ENCODE data around the gene ZNF436.
A peak's percentile ranks its signal among the peaks of the same experiment; 100 is the strongest.

Gene ZNF436

GRCh38 chr1:23403735-23404486 lies 34.3 kb upstream of the ZNF436 start:
- TF ChIP-seq, protein P1, sequence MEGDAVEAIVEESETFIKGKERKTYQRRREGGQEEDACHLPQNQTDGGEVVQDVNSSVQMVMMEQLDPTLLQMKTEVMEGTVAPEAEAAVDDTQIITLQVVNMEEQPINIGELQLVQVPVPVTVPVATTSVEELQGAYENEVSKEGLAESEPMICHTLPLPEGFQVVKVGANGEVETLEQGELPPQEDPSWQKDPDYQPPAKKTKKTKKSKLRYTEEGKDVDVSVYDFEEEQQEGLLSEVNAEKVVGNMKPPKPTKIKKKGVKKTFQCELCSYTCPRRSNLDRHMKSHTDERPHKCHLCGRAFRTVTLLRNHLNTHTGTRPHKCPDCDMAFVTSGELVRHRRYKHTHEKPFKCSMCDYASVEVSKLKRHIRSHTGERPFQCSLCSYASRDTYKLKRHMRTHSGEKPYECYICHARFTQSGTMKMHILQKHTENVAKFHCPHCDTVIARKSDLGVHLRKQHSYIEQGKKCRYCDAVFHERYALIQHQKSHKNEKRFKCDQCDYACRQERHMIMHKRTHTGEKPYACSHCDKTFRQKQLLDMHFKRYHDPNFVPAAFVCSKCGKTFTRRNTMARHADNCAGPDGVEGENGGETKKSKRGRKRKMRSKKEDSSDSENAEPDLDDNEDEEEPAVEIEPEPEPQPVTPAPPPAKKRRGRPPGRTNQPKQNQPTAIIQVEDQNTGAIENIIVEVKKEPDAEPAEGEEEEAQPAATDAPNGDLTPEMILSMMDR (IDR thresholded peaks at IDR 0.05; ENCODE audit: insufficient read depth, missing control alignments), result peak; percentile 95
- FAIRE-seq, result no peak
- peak; percentile 45 for DNase-seq (ENCODE audit: insufficient read length, low spot score)

GRCh38 chr1:23403355-23403734 lies 33.7 kb upstream of the ZNF436 start:
- TF ChIP-seq, protein P1 (IDR thresholded peaks at IDR 0.05; ENCODE audit: insufficient read depth, missing control alignments), result no peak
- DNase-seq (ENCODE audit: insufficient read length, low spot score) (no peak), FAIRE-seq (no peak)

DNA sequence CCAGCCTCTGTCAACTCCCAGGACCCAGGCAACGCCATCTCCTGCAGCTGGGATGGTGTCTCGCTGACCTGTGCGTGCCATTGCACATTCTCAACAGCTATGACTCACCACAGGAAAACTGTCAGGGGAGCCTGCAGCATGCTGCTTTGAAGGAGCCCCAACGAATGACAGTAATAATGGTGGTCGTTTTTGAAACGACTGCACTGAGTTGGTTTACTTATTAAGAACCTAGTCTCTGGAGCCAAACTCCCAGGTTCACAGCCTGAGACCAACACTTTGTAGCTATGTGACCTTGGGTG lies 33.4 kb upstream of the ZNF436 start:
- FAIRE-seq (no peak), DNase-seq (ENCODE audit: insufficient read length, low spot score) (no peak)

DNA sequence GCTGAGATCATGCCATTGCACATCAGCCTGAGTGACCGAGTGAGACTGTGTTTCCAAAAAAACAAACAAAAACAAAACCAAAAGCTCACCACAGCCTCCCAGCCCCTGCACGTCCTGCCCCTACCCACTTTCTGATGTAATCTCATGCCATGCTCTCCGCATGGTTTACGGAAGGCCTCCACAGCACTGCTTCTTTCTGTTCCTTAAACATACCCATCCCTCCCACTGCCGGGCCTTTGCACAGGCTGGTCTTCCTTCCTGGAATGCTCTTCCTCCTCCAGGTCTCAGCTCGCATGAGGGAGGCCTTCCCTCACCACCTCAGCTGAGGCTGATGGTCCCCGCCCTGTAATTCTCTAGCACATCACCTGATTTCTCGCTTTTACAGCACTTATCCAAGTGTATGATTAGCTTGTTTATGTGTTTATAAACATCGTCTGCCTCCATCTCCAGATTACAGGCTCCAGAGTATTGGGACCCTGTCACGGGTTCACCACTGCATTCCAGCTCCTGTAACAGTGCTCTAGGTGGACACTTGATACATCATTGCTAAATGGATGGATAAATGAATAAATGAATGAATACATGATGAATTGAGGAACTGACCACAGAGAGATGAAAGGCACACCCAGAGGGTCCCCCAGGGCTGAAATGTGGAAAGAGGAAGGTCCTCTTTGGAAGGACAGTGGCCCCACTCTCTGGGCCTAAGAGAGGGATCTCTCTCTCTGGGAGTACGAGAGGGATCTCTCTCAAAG lies 32.8 kb upstream of the ZNF436 start:
- TF ChIP-seq, protein P1 (IDR thresholded peaks at IDR 0.05; ENCODE audit: insufficient read depth, missing control alignments), result no peak
- FAIRE-seq (no peak), DNase-seq (ENCODE audit: insufficient read length, low spot score) (no peak)

More for the DNA sequence above, 33.4 kb upstream of the ZNF436 start:
- TF ChIP-seq, protein P1 (IDR thresholded peaks at IDR 0.05; ENCODE audit: insufficient read depth, missing control alignments), result no peak

DNA sequence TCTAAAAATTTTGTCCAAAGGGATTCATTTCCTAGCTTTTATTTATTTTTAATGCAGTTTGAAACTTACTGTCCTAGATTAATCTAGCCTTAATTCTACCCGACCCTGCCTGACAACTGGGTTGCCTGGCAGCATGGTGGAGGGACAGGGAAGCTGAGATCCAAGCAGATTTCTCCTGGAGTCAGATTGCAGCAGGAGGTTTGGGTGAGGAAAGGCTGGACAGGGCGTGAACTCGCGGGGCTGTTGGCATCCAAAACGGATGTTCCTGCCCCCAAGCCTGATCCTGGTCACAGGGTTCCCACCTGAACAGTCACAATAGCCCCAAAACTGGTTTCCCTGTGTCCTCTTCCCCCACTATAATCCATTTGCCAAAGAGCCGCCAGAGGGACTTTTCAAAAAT lies 31.7 kb upstream of the ZNF436 start:
- TF ChIP-seq, protein P1 (IDR thresholded peaks at IDR 0.05; ENCODE audit: insufficient read depth, missing control alignments), result no peak
- DNase-seq (ENCODE audit: insufficient read length, low spot score) (no peak), FAIRE-seq (no peak)

GRCh38 chr1:23400324-23401114 lies 30.9 kb upstream of the ZNF436 start:
- DNase-seq (ENCODE audit: insufficient read length, low spot score) (no peak), FAIRE-seq (no peak)
- TF ChIP-seq, protein P1 (IDR thresholded peaks at IDR 0.05; ENCODE audit: insufficient read depth, missing control alignments), result no peak

Measured in D721Med (cell line).